Measurements from ENCODE around the gene TLR10.

- TF ChIP-seq, protein P1, sequence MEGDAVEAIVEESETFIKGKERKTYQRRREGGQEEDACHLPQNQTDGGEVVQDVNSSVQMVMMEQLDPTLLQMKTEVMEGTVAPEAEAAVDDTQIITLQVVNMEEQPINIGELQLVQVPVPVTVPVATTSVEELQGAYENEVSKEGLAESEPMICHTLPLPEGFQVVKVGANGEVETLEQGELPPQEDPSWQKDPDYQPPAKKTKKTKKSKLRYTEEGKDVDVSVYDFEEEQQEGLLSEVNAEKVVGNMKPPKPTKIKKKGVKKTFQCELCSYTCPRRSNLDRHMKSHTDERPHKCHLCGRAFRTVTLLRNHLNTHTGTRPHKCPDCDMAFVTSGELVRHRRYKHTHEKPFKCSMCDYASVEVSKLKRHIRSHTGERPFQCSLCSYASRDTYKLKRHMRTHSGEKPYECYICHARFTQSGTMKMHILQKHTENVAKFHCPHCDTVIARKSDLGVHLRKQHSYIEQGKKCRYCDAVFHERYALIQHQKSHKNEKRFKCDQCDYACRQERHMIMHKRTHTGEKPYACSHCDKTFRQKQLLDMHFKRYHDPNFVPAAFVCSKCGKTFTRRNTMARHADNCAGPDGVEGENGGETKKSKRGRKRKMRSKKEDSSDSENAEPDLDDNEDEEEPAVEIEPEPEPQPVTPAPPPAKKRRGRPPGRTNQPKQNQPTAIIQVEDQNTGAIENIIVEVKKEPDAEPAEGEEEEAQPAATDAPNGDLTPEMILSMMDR (conservative IDR thresholded peaks at IDR 0.05) = no peak
- no peak for TF ChIP-seq EZH2 (IDR thresholded peaks at IDR 0.05; ENCODE audit: low read depth)
Observed at GRCh38 chr4:38723114-38723513, 59.7 kb downstream of the TLR10 start.
